HG03575 (cell line): ENCODE measurements around the gene TADA2B.
"Not testable (repeated sequence)": the region's sequence is repeated elsewhere in the genome, so short reads cannot be mapped to it uniquely, and the experiment has no call there.

Experiments
- ATAC-seq: cut with Tn5 transposase; IDR thresholded peaks from one replicate; pipeline ENCODE4 v1.9.1; 2021; ENCODE audit not compliant: unreplicated experiment, insufficient number of reproducible peaks, low FRiP score; ENCODE audit errors: extremely low read depth

The TADA2B gene

DNA sequence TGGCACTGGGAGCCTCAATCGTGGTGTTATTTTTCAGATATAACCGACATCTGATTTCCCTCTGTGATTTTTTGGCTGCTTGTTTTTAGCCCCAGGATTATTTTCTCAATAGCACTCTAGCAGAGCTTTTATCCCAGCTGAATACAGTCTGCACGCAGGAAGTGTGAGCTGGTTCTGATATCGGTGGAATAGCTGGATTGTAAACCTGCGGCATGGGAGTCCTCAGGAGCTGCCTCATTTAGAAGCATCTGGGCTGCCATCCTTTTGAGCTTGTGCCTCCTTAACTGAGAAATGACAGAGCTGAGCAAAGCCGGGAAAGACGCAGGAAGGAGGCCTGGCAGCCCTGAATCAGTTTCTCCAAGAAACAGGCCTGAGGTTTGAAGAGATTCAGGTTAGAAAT lies 53.1 kb downstream of the TADA2B start:
- no peak for ATAC-seq

DNA sequence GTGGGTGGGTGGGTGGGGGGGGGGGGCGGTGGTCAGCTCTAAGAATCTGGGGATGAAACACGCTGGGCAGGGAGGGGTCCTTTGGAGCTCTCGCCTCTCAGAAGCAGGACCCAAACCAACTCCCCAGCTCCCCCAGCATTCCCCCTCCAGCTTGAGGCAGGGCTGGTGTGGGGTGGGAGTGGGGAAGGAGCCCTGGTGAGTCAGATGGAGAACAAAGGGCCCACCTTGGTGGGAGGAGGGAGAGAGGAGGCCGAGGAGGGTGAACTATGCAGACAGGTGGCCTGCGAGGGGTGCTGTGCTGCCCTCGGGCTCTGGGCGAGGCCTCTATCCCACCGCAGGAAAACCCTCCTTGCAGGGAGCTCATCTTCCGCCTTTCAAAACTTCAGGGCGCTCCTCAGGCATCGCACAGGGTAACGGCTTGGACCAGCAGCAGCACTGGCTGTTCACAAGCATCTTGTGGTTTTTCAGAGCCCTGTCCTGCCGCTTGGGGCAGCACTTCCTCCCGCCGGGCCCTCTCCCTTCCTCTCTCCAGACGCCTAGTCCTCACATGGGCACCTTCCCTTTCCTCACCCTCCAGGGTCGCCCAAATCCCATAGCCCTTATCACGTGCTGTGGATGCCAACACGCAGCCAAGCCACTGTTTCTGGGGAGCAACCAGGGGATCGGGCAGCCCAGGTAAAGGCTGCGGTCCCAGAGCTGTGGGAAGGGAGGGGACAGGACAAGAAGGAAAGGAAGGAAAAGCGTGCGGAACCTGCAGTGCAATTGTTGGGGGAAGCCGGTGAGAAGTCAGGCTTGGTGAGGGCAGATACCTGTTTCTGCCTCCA lies 58.7 kb downstream of the TADA2B start:
- no peak for ATAC-seq

- not testable (repeated sequence) for ATAC-seq
Observed at GRCh38 chr4:7102516-7102909, 59.3 kb downstream of the TADA2B start.

GRCh38 chr4:7103031-7103606 lies 59.9 kb downstream of the TADA2B start:
- ATAC-seq: no peak

DNA sequence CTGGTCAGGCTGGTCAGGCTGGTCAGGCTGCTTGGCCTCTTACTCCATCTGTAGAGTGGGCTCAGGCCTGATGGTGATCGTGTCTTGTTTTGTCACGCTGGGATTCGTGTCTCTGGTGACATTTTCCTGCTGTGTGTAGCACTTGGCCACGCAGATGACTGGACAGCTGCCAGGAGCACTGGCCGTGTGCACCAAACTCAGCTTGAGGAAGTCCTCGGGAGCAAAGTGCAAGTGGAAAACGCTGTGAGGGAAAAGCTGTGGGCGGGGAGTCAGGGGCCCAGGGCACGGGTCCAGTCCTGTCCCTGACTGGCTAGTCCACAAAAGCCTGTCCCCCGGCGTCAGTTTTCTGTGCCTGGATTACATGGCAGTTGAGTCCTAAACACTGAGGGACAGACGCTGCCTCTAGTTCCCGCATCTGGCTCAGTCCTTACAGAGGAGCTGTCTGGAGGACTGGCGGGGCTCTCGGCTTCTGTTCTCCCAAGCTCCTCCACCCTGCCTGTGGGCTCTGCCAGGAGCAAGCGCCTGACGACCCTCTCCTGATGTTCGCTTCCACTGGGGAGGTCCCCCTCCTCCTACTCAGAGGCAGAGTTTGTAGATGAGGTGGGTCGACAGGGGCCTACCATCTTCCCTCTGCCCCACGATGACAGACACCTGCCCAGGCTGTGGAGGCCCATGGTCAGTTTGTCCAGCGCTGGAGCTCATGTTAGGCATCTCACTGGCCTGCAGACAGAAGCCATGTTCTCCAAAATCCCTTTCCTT lies 60.6 kb downstream of the TADA2B start:
- ATAC-seq: no peak

DNA sequence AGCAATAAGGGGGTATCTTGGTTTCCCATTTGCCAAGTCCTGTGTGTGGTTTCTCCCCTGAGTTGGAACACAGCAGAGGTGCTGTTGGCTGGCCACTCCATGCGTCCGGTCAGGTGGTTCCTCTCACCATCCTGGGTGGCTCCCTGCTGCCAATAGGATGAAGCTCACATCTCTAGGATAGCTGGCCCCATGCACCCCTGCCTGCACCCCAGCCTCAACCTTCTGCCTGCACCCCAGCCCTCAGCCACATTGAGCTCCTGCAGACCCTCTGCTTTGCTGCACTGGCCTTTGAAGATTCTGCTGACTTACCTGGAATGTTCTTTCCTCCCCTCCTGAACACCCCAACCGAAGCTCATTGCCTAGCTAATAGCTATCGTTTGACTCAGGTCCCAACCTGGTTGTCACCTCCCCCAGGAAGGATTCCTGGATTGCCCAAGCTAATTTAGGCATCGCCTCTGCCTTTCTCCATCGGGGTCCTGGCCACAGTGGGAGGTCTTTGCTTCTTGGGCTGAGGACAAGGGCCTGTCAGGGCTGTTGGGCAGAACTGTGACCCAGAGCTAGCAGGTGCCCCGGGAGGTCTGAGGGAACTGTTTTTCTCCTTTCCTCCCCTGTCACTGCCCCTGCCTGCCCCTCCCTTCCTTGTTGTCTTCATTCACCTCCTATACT lies 61.3 kb downstream of the TADA2B start:
- no peak for ATAC-seq

GRCh38 chr4:7105276-7105675 lies 62.1 kb downstream of the TADA2B start:
- no peak for ATAC-seq

GRCh38 chr4:7107166-7107905 lies 64.2 kb downstream of the TADA2B start:
- no peak for ATAC-seq
